ENCODE measurements around the gene B4GAT1.

- no peak for TF ChIP-seq CTCF (conservative IDR thresholded peaks at IDR 0.05; ENCODE audit: low read length)
- TF ChIP-seq EZH2phosphoT487 (IDR thresholded peaks at IDR 0.05; ENCODE audit: borderline replicate concordance): no peak
Observed at GRCh38 chr11:66310324-66310723, 37.1 kb downstream of the B4GAT1 start.
